Peyer's patch (tissue), 4 donors: ENCODE measurements around the gene CD46.

Source experiments
- CTCF ChIP-seq, 6 experiments: fragments of 450-650 bp in 4 of 6; fragments of 200-600 bp in 2 of 6; sonication (generic) in 1 of 6; IDR thresholded peaks; one replicate each; pipeline ENCODE4 v1.5.1; 2017 to 2019; ENCODE audit warnings: antibody characterized with exemption in 6 of 6, mild to moderate bottlenecking in 3 of 6, moderate library complexity in 1 of 6
- POLR2A ChIP-seq, 2 donors: fragments of 450-650 bp; IDR thresholded peaks; one replicate each; pipeline ENCODE4 v1.5.1; 2017; ENCODE audit warnings: antibody characterized with exemption in 2 of 2, mild to moderate bottlenecking in 2 of 2, moderate library complexity in 2 of 2

- no peak for TF ChIP-seq CTCF (IDR thresholded peaks at IDR 0.05)
- TF ChIP-seq POLR2A (IDR thresholded peaks at IDR 0.05), result no peak
Observed at GRCh38 chr1:207841293-207841692, 89.4 kb downstream of the CD46 start.
